ENCODE data around the gene ATP8A2.

- TF ChIP-seq CTCF (IDR thresholded peaks at IDR 0.05) (no peak), POLR2A (IDR thresholded peaks at IDR 0.05) (no peak)
These were observed 650.2 kb downstream of the ATP8A2 start for GRCh38 chr13:26021956-26022355.

Measured in right lobe of liver (tissue), 4 donors.